H9 (cell line): ENCODE results near the gene DNAJA2. TPM values are rescaled to one million over a fixed set of nuclear protein-coding genes. Genes with fewer than 3 reads are reported as not detected.

Experiments used
- DNase-seq: peaks from one replicate; pipeline ENCODE4 v3.0.0-alpha.2; 2017
- H2AFZ ChIP-seq: one replicate; pipeline ENCODE4 v1.6.1; 2013; ENCODE audit warnings: mild to moderate bottlenecking, low read length, control low read depth, moderate library complexity
- H2AK5ac ChIP-seq: 2 replicates; pipeline ENCODE4 v1.6.1; 2013; ENCODE audit warnings: low read length, control low read depth, mixed read lengths; ENCODE audit not compliant: insufficient read length
- H2BK120ac ChIP-seq: one replicate; pipeline ENCODE4 v1.6.1; 2013; ENCODE audit warnings: low read depth, mild to moderate bottlenecking, low read length, control low read depth, inconsistent platforms; ENCODE audit not compliant: poor library complexity, severe bottlenecking
- H2BK12ac ChIP-seq: 2 replicates; pipeline ENCODE4 v1.6.1; 2013; ENCODE audit warnings: low read length, control low read depth, mixed read lengths, low read depth; ENCODE audit not compliant: insufficient read length
- H2BK15ac ChIP-seq: 2 replicates; pipeline ENCODE4 v1.6.1; 2013; ENCODE audit warnings: low read depth, low read length, control low read depth
- H2BK20ac ChIP-seq: one replicate; pipeline ENCODE4 v1.6.1; 2013; ENCODE audit warnings: low read depth, mild to moderate bottlenecking, low read length, control low read depth, inconsistent platforms; ENCODE audit not compliant: poor library complexity, severe bottlenecking
- H2BK5ac ChIP-seq: 2 replicates; pipeline ENCODE4 v1.6.1; 2013; ENCODE audit warnings: low read length, control low read depth, mixed read lengths; ENCODE audit not compliant: insufficient read length
- H3K14ac ChIP-seq: 2 replicates; pipeline ENCODE4 v1.6.1; 2013; ENCODE audit warnings: low read length, control low read depth; ENCODE audit not compliant: insufficient read depth
- H3K18ac ChIP-seq: 2 replicates; pipeline ENCODE4 v1.6.1; 2013; ENCODE audit warnings: low read depth, mild to moderate bottlenecking, mixed read lengths, low read length, control low read depth; ENCODE audit not compliant: insufficient read length
- H3K23ac ChIP-seq: 2 replicates; pipeline ENCODE4 v1.6.1; 2013; ENCODE audit warnings: low read length, control low read depth, mixed read lengths, low read depth; ENCODE audit not compliant: insufficient read length
- H3K23me2 ChIP-seq: 2 replicates; pipeline ENCODE4 v1.6.1; 2013; ENCODE audit warnings: low read depth, mild to moderate bottlenecking, mixed read lengths, low read length, control low read depth; ENCODE audit not compliant: insufficient read length, poor library complexity, severe bottlenecking
- H3K27ac ChIP-seq: 2 replicates; pipeline ENCODE4 v1.5.1; 2013; ENCODE audit warnings: low read length, control low read depth, mixed read lengths, low read depth; ENCODE audit not compliant: insufficient read length
- H3K27me3 ChIP-seq: 2 replicates; pipeline ENCODE4 v1.6.1; 2013; ENCODE audit warnings: low read length, control low read depth, inconsistent platforms; ENCODE audit not compliant: insufficient read depth
- H3K4ac ChIP-seq: 2 replicates; pipeline ENCODE4 v1.6.1; 2013; ENCODE audit warnings: low read depth, mild to moderate bottlenecking, control low read depth, inconsistent platforms, low read length, moderate library complexity
- H3K4me1 ChIP-seq: 2 replicates; pipeline ENCODE4 v1.6.1; 2013; ENCODE audit warnings: low read length, control low read depth, inconsistent platforms; ENCODE audit not compliant: insufficient read depth
- H3K4me2 ChIP-seq: 2 replicates; pipeline ENCODE4 v1.6.1; 2013; ENCODE audit warnings: low read length, control low read depth, mixed read lengths; ENCODE audit not compliant: insufficient read length, insufficient read depth
- H3K56ac ChIP-seq: 2 replicates; pipeline ENCODE4 v1.6.1; 2013; ENCODE audit warnings: low read depth, mild to moderate bottlenecking, mixed read lengths, low read length, control low read depth; ENCODE audit not compliant: insufficient read length
- H3K79me1 ChIP-seq: 2 replicates; pipeline ENCODE4 v1.6.1; 2013; ENCODE audit warnings: low read depth, mild to moderate bottlenecking, moderate library complexity, low read length, control low read depth, inconsistent platforms; ENCODE audit not compliant: insufficient read depth, poor library complexity, severe bottlenecking
- H3K79me2 ChIP-seq: 2 replicates; pipeline ENCODE4 v1.6.1; 2013; ENCODE audit warnings: low read length, control low read depth, inconsistent platforms; ENCODE audit not compliant: insufficient read depth
- H3K9ac ChIP-seq: 2 replicates; pipeline ENCODE4 v1.6.1; 2013; ENCODE audit warnings: low read length, control low read depth, mixed read lengths; ENCODE audit not compliant: insufficient read length; ENCODE audit errors: extremely low read depth
- H3K9me3 ChIP-seq: one replicate; pipeline ENCODE4 v1.6.1; 2013; ENCODE audit warnings: low read depth, low read length, inconsistent platforms; ENCODE audit not compliant: control insufficient read depth
- H3T11ph ChIP-seq: one replicate; pipeline ENCODE4 v1.6.1; 2013; ENCODE audit warnings: mild to moderate bottlenecking, low read length, control low read depth, inconsistent platforms
- H4K20me1 ChIP-seq: one replicate; pipeline ENCODE4 v1.6.1; 2013; ENCODE audit not compliant: control insufficient read depth, insufficient read length, insufficient read depth
- H4K5ac ChIP-seq: 2 replicates; pipeline ENCODE4 v1.6.1; 2013; ENCODE audit warnings: low read depth, mild to moderate bottlenecking, mixed read lengths, low read length, control low read depth; ENCODE audit not compliant: insufficient read length
- H4K8ac ChIP-seq: replicated peaks from 2 replicates; pipeline ENCODE4 v1.6.1; 2013; ENCODE audit warnings: low read length, control low read depth, mixed read lengths, low read depth; ENCODE audit not compliant: insufficient read length
- H4K91ac ChIP-seq: 2 replicates; pipeline ENCODE4 v1.6.1; 2013; ENCODE audit warnings: low read depth, mild to moderate bottlenecking, moderate library complexity, mixed read lengths, low read length, control low read depth; ENCODE audit not compliant: insufficient read length
- H3K27ac Mint-ChIP-seq, 3 experiments: 2 replicates in 2 of 3; 3 replicates in 1 of 3; pipeline ENCODE4 v1.8.0; 2020 to 2021; ENCODE audit warnings: mixed read lengths in 3 of 3, mild to moderate bottlenecking in 1 of 3, moderate library complexity in 1 of 3
- H3K27me3 Mint-ChIP-seq: 2 replicates; pipeline ENCODE4 v1.8.0; 2021; ENCODE audit warnings: low read depth, mild to moderate bottlenecking, moderate library complexity, mixed read lengths
- H3K36me3 Mint-ChIP-seq, 3 experiments: 2 replicates in 2 of 3; 3 replicates in 1 of 3; pipeline ENCODE4 v1.8.0; 2020 to 2021; ENCODE audit warnings: low read depth in 3 of 3, mixed read lengths in 3 of 3; ENCODE audit not compliant: insufficient read depth in 1 of 3
- H3K4me1 Mint-ChIP-seq, 2 experiments: 2 replicates each; pipeline ENCODE4 v1.8.0; 2020; ENCODE audit warnings: mixed read lengths in 2 of 2
- H3K4me3 Mint-ChIP-seq, 2 experiments: 2 replicates in 1 of 2; 3 replicates in 1 of 2; pipeline ENCODE4 v1.8.0; 2020 to 2021; ENCODE audit warnings: mild to moderate bottlenecking in 2 of 2, mixed read lengths in 2 of 2, moderate library complexity in 1 of 2
- H3K9me3 Mint-ChIP-seq, 2 experiments: 2 replicates in 1 of 2; 3 replicates in 1 of 2; pipeline ENCODE4 v1.8.0; 2020; ENCODE audit warnings: mild to moderate bottlenecking in 2 of 2, mixed read lengths in 2 of 2, moderate library complexity in 1 of 2
- CTCF ChIP-seq: fragments of 200-600 bp; sonication (generic); conservative IDR thresholded peaks from 3 replicates; pipeline ENCODE4 v1.8.0; 2021; ENCODE audit warnings: antibody characterized with exemption, mild to moderate bottlenecking
- WGBS: extraction: QIAGEN DNeasy Blood & Tissue Kit; methylation state at CpG from one replicate; pipeline ENCODE4 v1.1.7; 2013; ENCODE audit warnings: missing lambda C conversion rate, low lambda C conversion rate, mixed read lengths; ENCODE audit not compliant: insufficient read length; ENCODE audit errors: extremely low coverage; 5-methylcytosine and 5-hydroxymethylcytosine counted together
- total RNA-seq: library from RNA; stranded (reverse); gene quantifications from 2 replicates; pipeline ENCODE4 v1.2.1, GENCODE V29; 2021

DNAJA2 gene
- total RNA-seq, 1 experiment from 2014 or later: 102 TPM

- H3T11ph ChIP-seq: no peak overlapping the region
These were observed 7.5 kb upstream of the DNAJA2 start for GRCh38 chr16:46980926-46981325.

More at GRCh38 chr16:46980926-46981325, 7.5 kb upstream of the DNAJA2 start:
- no peak for DNase-seq
- H3K27me3 Mint-ChIP-seq: no peaks in the 10 kb centered on the region
- H3K79me2 ChIP-seq: no peaks in the 10 kb centered on the region
- no peak overlapping the region for H3K4ac ChIP-seq
- H3K14ac ChIP-seq: no peak overlapping the region
- H2AK5ac ChIP-seq: no peak overlapping the region
- H3K4me1 ChIP-seq: no peaks in the 10 kb centered on the region
- H2BK5ac ChIP-seq: no peak overlapping the region
- H4K91ac ChIP-seq: no peak overlapping the region
- H3K4me1 Mint-ChIP-seq: peaks cover 7 to 11% of the 10 kb centered on the region in 2 experiments
- no peak overlapping the region for H3K18ac ChIP-seq
- no peak overlapping the region for H3K23ac ChIP-seq
- no peak overlapping the region for H4K8ac ChIP-seq
- no peak overlapping the region for H2BK15ac ChIP-seq
- H2BK120ac ChIP-seq: no peak overlapping the region
- H3K9me3 Mint-ChIP-seq: no peaks in the 10 kb centered on the region
- no peak overlapping the region for H3K9ac ChIP-seq
- no peaks in the 10 kb centered on the region for H3K9me3 ChIP-seq
- H3K27ac ChIP-seq: no peak overlapping the region
- no peak overlapping the region for H3K4me2 ChIP-seq
- H3K27ac Mint-ChIP-seq: no peak overlapping the region; a peak in 1 of 7 replicates
- no peak overlapping the region for H2BK12ac ChIP-seq
- no peaks in the 10 kb centered on the region for H3K27me3 ChIP-seq
- H3K4me3 Mint-ChIP-seq: no peak overlapping the region
- H2BK20ac ChIP-seq: no peak overlapping the region
- no peak overlapping the region for H4K5ac ChIP-seq
- H2AFZ ChIP-seq: no peak overlapping the region
- no peak for TF ChIP-seq CTCF
- H3K79me1 ChIP-seq: no peaks in the 10 kb centered on the region
- WGBS: no CpG with 5 or more reads among the region's 1 CpG
- no peaks in the 10 kb centered on the region for H3K36me3 Mint-ChIP-seq
- no peak overlapping the region for H3K56ac ChIP-seq
- no peaks in the 10 kb centered on the region for H4K20me1 ChIP-seq
- H3K23me2 ChIP-seq: no peaks in the 10 kb centered on the region
